ENCODE results near the gene ZBTB7C. TPM values are rescaled to one million over a fixed set of nuclear protein-coding genes. Genes with fewer than 3 reads are reported as not detected.
A peak's percentile ranks its signal among the peaks of the same experiment; 100 is the strongest.

ZBTB7C gene
- total and polyA plus RNA-seq, 2 of the 8 experiments (the other 6 are each of a cell fraction or from before 2014, with no cell fraction given), result 0.15 to 0.45 TPM

- Histone ChIP-seq H3K4ac (replicated peaks; ENCODE audit: insufficient read length, low read depth, low read length) (no peak overlapping the region), H4K91ac (replicated peaks; ENCODE audit: insufficient read length, low read length) (no peak overlapping the region), H3K79me2 (ENCODE audit: control insufficient read depth in 1 of 2, insufficient read depth in 2 of 2, low read length in 2 of 2) (no peaks in the 10 kb centered on the region), H2AFZ (ENCODE audit: low read length) (no peak overlapping the region), H3K14ac (ENCODE audit: insufficient read length) (no peak overlapping the region), H3K36me3 (ENCODE audit: control insufficient read depth in 2 of 4, insufficient read depth in 4 of 4, low read length in 3 of 4) (no peaks in the 10 kb centered on the region), H2BK5ac (ENCODE audit: low read depth, low read length) (no peak overlapping the region), H3K56ac (replicated peaks; ENCODE audit: insufficient read length, low read depth, low read length) (no peak overlapping the region), H4K8ac (ENCODE audit: extremely low read depth, insufficient read depth, low read length) (no peak overlapping the region), H3K9me3 (ENCODE audit: insufficient read depth in 2 of 2, low read depth in 1 of 2, low read length in 1 of 2) (no peaks in the 10 kb centered on the region), H3K18ac (ENCODE audit: extremely low read depth, low read length) (no peak overlapping the region), H2AK5ac (ENCODE audit: low read depth, low read length) (no peak overlapping the region), H3K27me3 (replicated peaks in 1 of 4; ENCODE audit: control insufficient read depth in 3 of 4, extremely low read depth in 1 of 4, insufficient read depth in 3 of 4, low read length in 3 of 4) (no peaks in the 10 kb centered on the region; a peak in 1 of 7 replicates), H3K4me2 (ENCODE audit: insufficient read depth in 1 of 2, low read depth in 2 of 2, low read length in 2 of 2) (no peak overlapping the region), H4K20me1 (replicated peaks in 1 of 2; ENCODE audit: control insufficient read depth in 1 of 2, insufficient read depth in 2 of 2, low read length in 2 of 2) (no peaks in the 10 kb centered on the region), H2BK15ac (ENCODE audit: low read length) (no peak overlapping the region), H2BK12ac (ENCODE audit: low read depth, low read length) (peak overlapping the region; percentile 14; the same call in 1 of the 2 replicates), H3K27ac (ENCODE audit: low read depth, low read length) (no peak overlapping the region), H3K79me1 (ENCODE audit: low read depth, low read length) (no peaks in the 10 kb centered on the region), H4K5ac (ENCODE audit: insufficient read length, low read depth, low read length) (no peak overlapping the region), H3K23me2 (ENCODE audit: low read depth, low read length) (no peaks in the 10 kb centered on the region), H3K9ac (replicated peaks in 1 of 4; ENCODE audit: extremely low read depth in 1 of 4, low read depth in 3 of 4, low read length in 3 of 4) (no peak overlapping the region), H2BK120ac (replicated peaks; ENCODE audit: low read depth, low read length) (no peak overlapping the region), H3K4me3 (ENCODE audit: extremely low read depth in 1 of 4, insufficient read depth in 2 of 4, low read depth in 3 of 4, low read length in 4 of 4) (no peak overlapping the region), H3K23ac (ENCODE audit: insufficient read length) (no peak overlapping the region), H3K4me1 (replicated peaks in 1 of 4; ENCODE audit: control insufficient read depth in 3 of 4, insufficient read depth in 4 of 4, low read length in 3 of 4) (peaks cover 0 to 3% (median 0%) of the 10 kb centered on the region in 4 experiments; a peak in 2 of 7 replicates), H2BK20ac (ENCODE audit: low read length) (no peak overlapping the region)
- WGBS, 2 experiments (ENCODE audit: extremely low coverage in 1 of 2, insufficient coverage in 1 of 2, insufficient read length in 1 of 2, insufficient replicate concordance in 2 of 2, low coverage in 1 of 2, low lambda C conversion rate in 2 of 2, missing lambda C conversion rate in 1 of 2), result 98% methylated on average over 3 of the region's 3 CpGs; no CpG with 5 or more reads in 1 of the 2 experiments
- ChIA-PET CTCF (ENCODE audit: partially characterized antibody) (interaction anchor here (1.5 to 1.7 kb wide), 3 partner anchors 13 to 274 kb away, joined by 4 to 6 read pairs (median 4); no protein-coding TSS in a partner anchor), POLR2A (ENCODE audit: partially characterized antibody) (no interaction called here)
- DNase-seq (ENCODE audit: low read depth in 1 of 2, low spot score in 2 of 2) (no peak), FAIRE-seq (no peak)
- TF ChIP-seq SIX5 (IDR thresholded peaks at IDR 0.05; ENCODE audit: low read depth, low read length) (no peak), POLR2AphosphoS5 (IDR thresholded peaks at IDR 0.05; ENCODE audit: low read depth, low read length) (no peak), KDM1A (IDR thresholded peaks at IDR 0.05; ENCODE audit: borderline replicate concordance, low read length) (no peak), TAF1 (IDR thresholded peaks at IDR 0.05; ENCODE audit: low read depth, low read length) (no peak), SP2 (IDR thresholded peaks at IDR 0.05; ENCODE audit: low read length) (no peak), TEAD4 (IDR thresholded peaks at IDR 0.05; ENCODE audit: low read depth, low read length) (no peak), YY1 (IDR thresholded peaks at IDR 0.05; ENCODE audit: low read depth, low read length) (no peak), USF2 (IDR thresholded peaks at IDR 0.05; ENCODE audit: low read length) (no peak), CTBP2 (IDR thresholded peaks at IDR 0.05; ENCODE audit: borderline replicate concordance, insufficient read depth, insufficient read length, low read length) (no peak), JUN (IDR thresholded peaks at IDR 0.05; ENCODE audit: low read depth, low read length) (no peak), RNF2 (IDR thresholded peaks at IDR 0.05; ENCODE audit: borderline replicate concordance, low read depth, low read length, missing control alignments, poor library complexity, severe bottlenecking) (no peak), RAD21 (IDR thresholded peaks at IDR 0.05 in 1 of 2, conservative IDR thresholded peaks at IDR 0.05 in 1 of 2; ENCODE audit: low read depth in 2 of 2, low read length in 2 of 2) (no peak), KDM4A (IDR thresholded peaks at IDR 0.05; ENCODE audit: low read depth, low read length, severe bottlenecking) (no peak)
Observed at GRCh38 chr18:48303883-48304282, 105.3 kb downstream of the ZBTB7C start.
